RPMI8226 (cell line): ENCODE data around the gene FAM110A.
"Not testable (repeated sequence)": the region's sequence is repeated elsewhere in the genome, so short reads cannot be mapped to it uniquely, and the experiment has no call there.

Source experiments
- DNase-seq: peaks from one replicate; pipeline ENCODE4 v3.0.0-alpha.2; 2015

The FAM110A gene

GRCh38 chr20:877814-878213 lies 44.3 kb downstream of the FAM110A start:
- no peak for DNase-seq

GRCh38 chr20:878511-879307 lies 45.2 kb downstream of the FAM110A start:
- peak; percentile 71 for DNase-seq

- no peak for DNase-seq
Measured at GRCh38 chr20:879626-880025, 46.1 kb downstream of the FAM110A start.

GRCh38 chr20:881051-881782 lies 47.7 kb downstream of the FAM110A start:
- DNase-seq: no peak

- no peak for DNase-seq
Measured at GRCh38 chr20:881783-882144, 48.2 kb downstream of the FAM110A start.

- DNase-seq: peak; percentile 48
Measured at GRCh38 chr20:884983-885952, 51.8 kb downstream of the FAM110A start.

GRCh38 chr20:887137-887536 lies 53.6 kb downstream of the FAM110A start:
- DNase-seq: no peak

GRCh38 chr20:888057-888456 lies 54.5 kb downstream of the FAM110A start:
- DNase-seq: no peak

GRCh38 chr20:889106-889505 lies 55.6 kb downstream of the FAM110A start:
- DNase-seq: no peak

GRCh38 chr20:889932-890463 lies 56.5 kb downstream of the FAM110A start:
- DNase-seq: no peak

- DNase-seq: no peak
Measured at GRCh38 chr20:890666-891057, 57.1 kb downstream of the FAM110A start.

GRCh38 chr20:891058-891705 lies 57.7 kb downstream of the FAM110A start:
- no peak for DNase-seq

- DNase-seq: no peak
Measured at GRCh38 chr20:891706-892080, 58.2 kb downstream of the FAM110A start.

- DNase-seq: not testable (repeated sequence)
Measured at GRCh38 chr20:892371-892770, 58.9 kb downstream of the FAM110A start.
